ENCODE measurements around the gene MED12.

Gene MED12

DNA sequence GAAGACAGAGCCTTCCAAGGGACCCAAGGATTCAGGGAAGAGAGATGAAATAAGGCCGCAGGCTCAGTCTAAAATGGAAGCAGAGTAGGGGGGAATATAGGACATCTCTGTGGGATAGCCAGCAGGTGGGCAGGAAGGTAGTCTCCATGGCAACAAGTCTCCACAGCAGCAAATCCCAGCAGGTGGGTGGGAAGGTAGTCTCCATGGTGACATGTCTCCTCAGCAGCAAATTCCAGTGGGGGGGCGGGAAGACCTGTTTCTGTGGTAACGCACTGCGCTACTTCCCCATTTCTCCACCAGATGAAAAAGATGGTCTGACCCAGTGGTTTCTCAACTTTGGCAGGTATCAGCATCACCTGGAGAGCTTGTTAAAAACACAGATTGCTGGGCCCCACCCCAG is 44.6 kb downstream of the MED12 start:
- Histone ChIP-seq H3K27me3 (ENCODE audit: low read length) (no peaks in the 10 kb centered on the region), H3K4me2 (ENCODE audit: low read depth, low read length, poor library complexity, severe bottlenecking) (no peak overlapping the region), H3K9me3 (ENCODE audit: insufficient read depth, low read length) (no peaks in the 10 kb centered on the region), H4K20me1 (ENCODE audit: low read depth, low read length) (no peaks in the 10 kb centered on the region), H3K9me2 (replicated peaks; ENCODE audit: insufficient read depth, low read length) (no peaks in the 10 kb centered on the region), H3K27ac (ENCODE audit: low read depth, low read length) (no peak overlapping the region), H3K36me3 (ENCODE audit: low read length) (no peaks in the 10 kb centered on the region), H3K79me2 (ENCODE audit: insufficient read depth, low read length) (no peaks in the 10 kb centered on the region), H2AFZ (ENCODE audit: low read depth, low read length, severe bottlenecking) (no peak overlapping the region), H3K9ac (ENCODE audit: low read length) (no peak overlapping the region), H3K4me3 (ENCODE audit: insufficient read depth, low read length, poor library complexity, severe bottlenecking) (no peak overlapping the region), H3F3A (ENCODE audit: insufficient read depth) (no peaks in the 10 kb centered on the region)
- TF ChIP-seq EZH2phosphoT487 (conservative IDR thresholded peaks at IDR 0.05; ENCODE audit: low read length) = no peak
- TF ChIP-seq, protein P1, sequence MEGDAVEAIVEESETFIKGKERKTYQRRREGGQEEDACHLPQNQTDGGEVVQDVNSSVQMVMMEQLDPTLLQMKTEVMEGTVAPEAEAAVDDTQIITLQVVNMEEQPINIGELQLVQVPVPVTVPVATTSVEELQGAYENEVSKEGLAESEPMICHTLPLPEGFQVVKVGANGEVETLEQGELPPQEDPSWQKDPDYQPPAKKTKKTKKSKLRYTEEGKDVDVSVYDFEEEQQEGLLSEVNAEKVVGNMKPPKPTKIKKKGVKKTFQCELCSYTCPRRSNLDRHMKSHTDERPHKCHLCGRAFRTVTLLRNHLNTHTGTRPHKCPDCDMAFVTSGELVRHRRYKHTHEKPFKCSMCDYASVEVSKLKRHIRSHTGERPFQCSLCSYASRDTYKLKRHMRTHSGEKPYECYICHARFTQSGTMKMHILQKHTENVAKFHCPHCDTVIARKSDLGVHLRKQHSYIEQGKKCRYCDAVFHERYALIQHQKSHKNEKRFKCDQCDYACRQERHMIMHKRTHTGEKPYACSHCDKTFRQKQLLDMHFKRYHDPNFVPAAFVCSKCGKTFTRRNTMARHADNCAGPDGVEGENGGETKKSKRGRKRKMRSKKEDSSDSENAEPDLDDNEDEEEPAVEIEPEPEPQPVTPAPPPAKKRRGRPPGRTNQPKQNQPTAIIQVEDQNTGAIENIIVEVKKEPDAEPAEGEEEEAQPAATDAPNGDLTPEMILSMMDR (IDR thresholded peaks at IDR 0.05; ENCODE audit: insufficient read depth, low read length, poor library complexity, severe bottlenecking) = no peak

DNA sequence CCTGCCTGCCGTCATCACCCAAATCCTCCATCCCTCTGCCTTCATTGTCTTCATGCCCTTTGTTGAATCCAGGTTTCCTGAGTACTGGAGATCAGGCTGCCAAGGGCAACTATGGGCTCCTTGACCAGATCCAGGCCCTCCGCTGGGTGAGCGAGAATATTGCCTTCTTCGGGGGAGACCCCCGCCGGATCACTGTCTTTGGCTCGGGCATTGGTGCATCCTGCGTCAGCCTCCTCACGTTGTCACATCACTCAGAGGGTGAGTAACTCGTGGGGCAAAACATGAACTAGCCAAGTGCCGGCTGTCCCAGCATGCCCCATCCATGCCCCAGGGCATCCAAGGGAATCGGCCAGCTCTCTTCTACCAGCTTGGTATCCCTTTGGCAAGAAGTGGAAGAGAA is 45.7 kb downstream of the MED12 start:
- Histone ChIP-seq H3K27me3 (ENCODE audit: low read length) (no peaks in the 10 kb centered on the region), H3F3A (ENCODE audit: insufficient read depth) (no peaks in the 10 kb centered on the region), H3K9me2 (replicated peaks; ENCODE audit: insufficient read depth, low read length) (no peaks in the 10 kb centered on the region), H3K79me2 (ENCODE audit: insufficient read depth, low read length) (no peaks in the 10 kb centered on the region), H3K9ac (ENCODE audit: low read length) (no peak overlapping the region), H4K20me1 (ENCODE audit: low read depth, low read length) (no peaks in the 10 kb centered on the region), H3K4me2 (ENCODE audit: low read depth, low read length, poor library complexity, severe bottlenecking) (no peak overlapping the region), H3K4me3 (ENCODE audit: insufficient read depth, low read length, poor library complexity, severe bottlenecking) (no peak overlapping the region), H3K27ac (ENCODE audit: low read depth, low read length) (no peak overlapping the region), H3K9me3 (ENCODE audit: insufficient read depth, low read length) (no peaks in the 10 kb centered on the region), H2AFZ (ENCODE audit: low read depth, low read length, severe bottlenecking) (no peak overlapping the region), H3K36me3 (ENCODE audit: low read length) (no peaks in the 10 kb centered on the region)
- no peak for TF ChIP-seq EZH2phosphoT487 (conservative IDR thresholded peaks at IDR 0.05; ENCODE audit: low read length)
- TF ChIP-seq, protein P1 (IDR thresholded peaks at IDR 0.05; ENCODE audit: insufficient read depth, low read length, poor library complexity, severe bottlenecking) = no peak

DNA sequence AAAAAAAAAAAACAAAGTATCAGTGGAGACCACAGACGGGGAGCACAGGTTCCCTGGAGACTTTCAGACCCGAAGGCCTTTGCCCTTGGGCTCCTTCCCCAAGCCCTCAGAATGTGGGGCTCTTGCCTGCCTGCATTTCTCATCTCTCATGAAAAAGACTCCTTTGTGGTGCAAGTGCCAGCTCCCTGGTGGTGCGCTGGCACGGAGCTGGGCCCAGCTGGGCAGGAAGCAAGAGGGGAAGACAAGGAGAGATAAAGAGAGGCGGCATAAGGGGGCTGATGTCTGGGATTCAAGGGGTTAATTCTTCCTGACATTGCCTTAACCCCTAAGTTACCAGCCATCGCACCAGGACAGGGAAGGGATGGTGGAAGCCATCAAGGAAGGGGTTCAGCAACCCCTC is 48.1 kb downstream of the MED12 start:
- H3K9me2 ChIP-seq (replicated peaks; ENCODE audit: insufficient read depth, low read length) = no peaks in the 10 kb centered on the region
- H2AFZ ChIP-seq (ENCODE audit: low read depth, low read length, severe bottlenecking) = no peak overlapping the region
- no peaks in the 10 kb centered on the region for H3K79me2 ChIP-seq (ENCODE audit: insufficient read depth, low read length)
- no peaks in the 10 kb centered on the region for H3F3A ChIP-seq (ENCODE audit: insufficient read depth)
- no peaks in the 10 kb centered on the region for H3K9me3 ChIP-seq (ENCODE audit: insufficient read depth, low read length)
- H3K27me3 ChIP-seq (ENCODE audit: low read length) = no peaks in the 10 kb centered on the region
- no peak overlapping the region for H3K4me2 ChIP-seq (ENCODE audit: low read depth, low read length, poor library complexity, severe bottlenecking)
- H4K20me1 ChIP-seq (ENCODE audit: low read depth, low read length) = no peaks in the 10 kb centered on the region
- TF ChIP-seq EZH2phosphoT487 (conservative IDR thresholded peaks at IDR 0.05; ENCODE audit: low read length) = no peak
- TF ChIP-seq, protein P1 (IDR thresholded peaks at IDR 0.05; ENCODE audit: insufficient read depth, low read length, poor library complexity, severe bottlenecking) = no peak
- H3K36me3 ChIP-seq (ENCODE audit: low read length) = no peaks in the 10 kb centered on the region
- no peak overlapping the region for H3K4me3 ChIP-seq (ENCODE audit: insufficient read depth, low read length, poor library complexity, severe bottlenecking)
- H3K27ac ChIP-seq (ENCODE audit: low read depth, low read length) = no peak overlapping the region
- H3K9ac ChIP-seq (ENCODE audit: low read length) = no peak overlapping the region

Data from SU-DHL-6 (cell line).